GM11168 (cell line): Measurements from ENCODE around the gene ZSCAN16.

Experiments used
- in situ Hi-C: fragments of 300-500 bp; cut with MboI; formaldehyde crosslinking; loops from one replicate; pipeline ENCODE4 v1.12.0; 2022; ENCODE audit warnings: low sequenced_read_pairs; ENCODE audit not compliant: unreplicated experiment

The ZSCAN16 gene

GRCh38 chr6:28124971-28125353, 553 bp downstream of the ZSCAN16 start:
- in situ Hi-C loops = no loop called here

GRCh38 chr6:28125401-28125800, 992 bp downstream of the ZSCAN16 start:
- in situ Hi-C loops = no loop called here

GRCh38 chr6:28134015-28134414, 9.6 kb downstream of the ZSCAN16 start:
- in situ Hi-C loops = loop anchor here (5.0 kb wide), 1 partner anchor 233 kb away; no protein-coding TSS in a partner anchor

- in situ Hi-C loops = loop anchor here (5.0 kb wide), 1 partner anchor 233 kb away; no protein-coding TSS in a partner anchor
Observed at GRCh38 chr6:28134716-28135115, 10.3 kb downstream of the ZSCAN16 start.

GRCh38 chr6:28135393-28135792, 11.0 kb downstream of the ZSCAN16 start:
- in situ Hi-C loops = no loop called here

GRCh38 chr6:28136585-28137504, 12.4 kb downstream of the ZSCAN16 start:
- in situ Hi-C loops = no loop called here

- in situ Hi-C loops = no loop called here
Observed at GRCh38 chr6:28137505-28137981, 13.1 kb downstream of the ZSCAN16 start.

- in situ Hi-C loops = no loop called here
Observed at GRCh38 chr6:28139860-28140543, 15.6 kb downstream of the ZSCAN16 start.

- in situ Hi-C loops = no loop called here
Observed at GRCh38 chr6:28140616-28141015, 16.2 kb downstream of the ZSCAN16 start.

GRCh38 chr6:28141500-28142329, 17.3 kb downstream of the ZSCAN16 start, which contains the start of gene ZKSCAN8:
Gene ZKSCAN8 (plus strand): TSS chr6:28141883. CDS start chr6:28148408, 6,525 bp downstream.
- in situ Hi-C loops = no loop called here

GRCh38 chr6:28142446-28142845, 18.0 kb downstream of the ZSCAN16 start:
- in situ Hi-C loops = no loop called here

- in situ Hi-C loops = no loop called here
Observed at GRCh38 chr6:28145231-28145630, 20.8 kb downstream of the ZSCAN16 start.

- in situ Hi-C loops = no loop called here
Observed at GRCh38 chr6:28152531-28152930, 28.1 kb downstream of the ZSCAN16 start.

GRCh38 chr6:28153546-28153945, 29.1 kb downstream of the ZSCAN16 start:
- in situ Hi-C loops = no loop called here

GRCh38 chr6:28154357-28154756, 29.9 kb downstream of the ZSCAN16 start:
- in situ Hi-C loops = no loop called here

- in situ Hi-C loops = no loop called here
Observed at GRCh38 chr6:28158318-28158717, 33.9 kb downstream of the ZSCAN16 start.

GRCh38 chr6:28159029-28159607, 34.7 kb downstream of the ZSCAN16 start:
- in situ Hi-C loops = no loop called here

- in situ Hi-C loops = no loop called here
Observed at GRCh38 chr6:28160233-28160632, 35.8 kb downstream of the ZSCAN16 start.

GRCh38 chr6:28161410-28162079, 37.1 kb downstream of the ZSCAN16 start:
- in situ Hi-C loops = no loop called here
